ENCODE measurements around the gene PIGX. TPM values are rescaled to one million over a fixed set of nuclear protein-coding genes. Genes with fewer than 3 reads are reported as not detected.

PIGX gene
- total and polyA plus RNA-seq, 4 donors = 5.1 to 10.0 (median 6.6) TPM

- no peak for DNase-seq (ENCODE audit: low spot score)
- TF ChIP-seq FOXA1 (IDR thresholded peaks at IDR 0.05) (no peak), CTCF (IDR thresholded peaks at IDR 0.05; ENCODE audit: low read depth, low read length, missing input control) (no peak), GABPA (IDR thresholded peaks at IDR 0.05 in 1 of 2, conservative IDR thresholded peaks at IDR 0.05 in 1 of 2) (no peak), JUND (IDR thresholded peaks at IDR 0.05) (no peak), MAX (IDR thresholded peaks at IDR 0.05) (no peak), HNF4A (conservative IDR thresholded peaks at IDR 0.05) (no peak), FOXA2 (IDR thresholded peaks at IDR 0.05) (no peak), ZBTB33 (IDR thresholded peaks at IDR 0.05) (no peak), YY1 (IDR thresholded peaks at IDR 0.05) (no peak), RAD21 (IDR thresholded peaks at IDR 0.05) (no peak), RXRA (IDR thresholded peaks at IDR 0.05) (no peak), HNF4G (IDR thresholded peaks at IDR 0.05) (no peak), SP1 (IDR thresholded peaks at IDR 0.05) (no peak), NR2F2 (IDR thresholded peaks at IDR 0.05) (no peak), ATF3 (IDR thresholded peaks at IDR 0.05) (no peak), EGR1 (IDR thresholded peaks at IDR 0.05; ENCODE audit: low read depth in 2 of 2) (no peak)
- Histone ChIP-seq H3K4me1 (ENCODE audit: control insufficient read depth in 4 of 4, insufficient read depth in 4 of 4, low read length in 3 of 4) (no peaks in the 10 kb centered on the region), H3K27ac (ENCODE audit: low read depth in 1 of 2, low read length in 2 of 2) (no peak overlapping the region), H3K36me3 (ENCODE audit: control insufficient read depth in 4 of 4, insufficient read depth in 3 of 4, low read depth in 1 of 4, low read length in 3 of 4) (no peaks in the 10 kb centered on the region), H3K9me3 (ENCODE audit: control insufficient read depth in 4 of 4, low read length in 3 of 4) (no peaks in the 10 kb centered on the region), H3K27me3 (ENCODE audit: control insufficient read depth in 4 of 4, insufficient read depth in 4 of 4, low read length in 3 of 4) (no peaks in the 10 kb centered on the region), H3K9ac (ENCODE audit: low read depth in 1 of 2, low read length in 2 of 2) (no peak overlapping the region), H3K4me3 (ENCODE audit: low read depth in 1 of 3, low read length in 3 of 3) (no peak overlapping the region)
- WGBS = 93% methylated on average over 17 of the region's 17 CpGs
Measured at GRCh38 chr3:196694941-196695848, 17.0 kb upstream of the PIGX start.

- Histone ChIP-seq H3K9me3 (ENCODE audit: control insufficient read depth in 4 of 4, low read length in 3 of 4) (no peaks in the 10 kb centered on the region), H3K36me3 (ENCODE audit: control insufficient read depth in 4 of 4, insufficient read depth in 3 of 4, low read depth in 1 of 4, low read length in 3 of 4) (no peaks in the 10 kb centered on the region), H3K27me3 (ENCODE audit: control insufficient read depth in 4 of 4, insufficient read depth in 4 of 4, low read length in 3 of 4) (no peaks in the 10 kb centered on the region), H3K27ac (ENCODE audit: low read depth in 1 of 2, low read length in 2 of 2) (no peak overlapping the region), H3K4me1 (ENCODE audit: control insufficient read depth in 4 of 4, insufficient read depth in 4 of 4, low read length in 3 of 4) (no peaks in the 10 kb centered on the region), H3K9ac (ENCODE audit: low read depth in 1 of 2, low read length in 2 of 2) (no peak overlapping the region), H3K4me3 (ENCODE audit: low read depth in 1 of 3, low read length in 3 of 3) (no peak overlapping the region)
- WGBS = 92% methylated on average over 5 of the region's 5 CpGs
- TF ChIP-seq HNF4A (conservative IDR thresholded peaks at IDR 0.05) (no peak), NR2F2 (IDR thresholded peaks at IDR 0.05) (no peak), EGR1 (IDR thresholded peaks at IDR 0.05; ENCODE audit: low read depth in 2 of 2) (no peak), FOXA1 (IDR thresholded peaks at IDR 0.05) (no peak)
- DNase-seq (ENCODE audit: low spot score) = no peak
Measured at GRCh38 chr3:196695849-196696226, 16.3 kb upstream of the PIGX start.

All from liver (tissue), 9 donors.